Calu3 (cell line): ENCODE results near the gene PRL. TPM values are rescaled to one million over a fixed set of nuclear protein-coding genes. Genes with fewer than 3 reads are reported as not detected.

Source experiments
- BruUV-seq: library from RNA; stranded (reverse); fragments of 400-500 nt; replicated peaks from 2 replicates; lab custom pipeline; 2021; lab: Mats Ljungman, UMichigan
- CTCF ChIA-PET: fragments of 300-600 bp; sonication (Branson Sonifier 250); formaldehyde crosslinking; loops from one replicate; lab custom pipeline; 2022; ENCODE audit warnings: antibody characterized with exemption; lab: Charles Lee
- DNase-seq: peaks from one replicate; pipeline ENCODE4 v3.0.0; 2022
- H3K27ac Mint-ChIP-seq: one replicate; pipeline ENCODE4 v1.8.0; 2022; ENCODE audit warnings: mixed read lengths; ENCODE audit not compliant: unreplicated experiment
- H3K27me3 Mint-ChIP-seq: one replicate; pipeline ENCODE4 v1.8.0; 2022; ENCODE audit warnings: mixed read lengths; ENCODE audit not compliant: unreplicated experiment
- H3K36me3 Mint-ChIP-seq: one replicate; pipeline ENCODE4 v1.8.0; 2022; ENCODE audit warnings: mild to moderate bottlenecking, moderate library complexity, mixed read lengths; ENCODE audit not compliant: insufficient read depth, unreplicated experiment
- H3K4me1 Mint-ChIP-seq: one replicate; pipeline ENCODE4 v1.8.0; 2022; ENCODE audit warnings: mild to moderate bottlenecking, low read depth, mixed read lengths; ENCODE audit not compliant: unreplicated experiment
- H3K4me3 Mint-ChIP-seq: one replicate; pipeline ENCODE4 v1.8.0; 2022; ENCODE audit warnings: mild to moderate bottlenecking, low read depth, moderate library complexity, mixed read lengths; ENCODE audit not compliant: unreplicated experiment
- H3K9me3 Mint-ChIP-seq: one replicate; pipeline ENCODE4 v1.8.0; 2022; ENCODE audit warnings: low read depth, mixed read lengths; ENCODE audit not compliant: unreplicated experiment
- intact Hi-C: fragments of 100-400 bp; cut with micrococcal nuclease; formaldehyde crosslinking; loops from one replicate; pipeline ENCODE4 v1.10.0; 2022; ENCODE audit not compliant: unreplicated experiment
- total RNA-seq: library from RNA; stranded (reverse); gene quantifications from 2 replicates; pipeline ENCODE4 v1.2.3, GENCODE V29; 2022
- TF ChIP-seq, protein P1 (sequence below): fragments of 200-600 bp; IDR thresholded peaks from one replicate; pipeline ENCODE4 v1.8.0; 2022; ENCODE audit warnings: antibody characterized with exemption; ENCODE audit not compliant: unreplicated experiment

Gene PRL
- total RNA-seq, 1 experiment from 2014 or later: not detected

DNA sequence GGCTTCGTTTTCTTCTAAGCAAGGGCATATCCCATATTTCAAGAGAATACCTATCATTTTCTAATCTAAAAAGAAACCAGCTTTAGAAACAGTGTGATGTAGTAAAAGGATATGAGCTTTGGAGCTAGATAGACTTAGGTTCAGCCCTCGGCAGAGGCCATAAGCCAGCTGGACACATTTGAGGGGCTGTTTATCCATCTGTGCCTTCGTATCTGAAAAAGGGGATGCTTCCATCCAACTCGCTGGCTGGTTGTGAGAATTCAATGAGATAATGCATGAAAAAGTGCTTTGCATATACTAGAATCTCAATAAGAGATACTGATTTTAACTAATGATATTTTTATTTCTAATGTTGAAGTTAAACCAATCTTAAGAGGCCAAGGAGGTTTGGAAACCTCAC is 58.0 kb downstream of the PRL start:
- Mint-ChIP-seq H3K27ac (no peak overlapping the region), H3K27me3 (no peaks in the 10 kb centered on the region), H3K4me1 (no peaks in the 10 kb centered on the region), H3K36me3 (no peaks in the 10 kb centered on the region), H3K9me3 (peaks cover 18% of the 10 kb centered on the region), H3K4me3 (no peak overlapping the region)
- intact Hi-C loops: no loop called here
- BruUV-seq: no TSS peak
- TF ChIP-seq, protein P1, sequence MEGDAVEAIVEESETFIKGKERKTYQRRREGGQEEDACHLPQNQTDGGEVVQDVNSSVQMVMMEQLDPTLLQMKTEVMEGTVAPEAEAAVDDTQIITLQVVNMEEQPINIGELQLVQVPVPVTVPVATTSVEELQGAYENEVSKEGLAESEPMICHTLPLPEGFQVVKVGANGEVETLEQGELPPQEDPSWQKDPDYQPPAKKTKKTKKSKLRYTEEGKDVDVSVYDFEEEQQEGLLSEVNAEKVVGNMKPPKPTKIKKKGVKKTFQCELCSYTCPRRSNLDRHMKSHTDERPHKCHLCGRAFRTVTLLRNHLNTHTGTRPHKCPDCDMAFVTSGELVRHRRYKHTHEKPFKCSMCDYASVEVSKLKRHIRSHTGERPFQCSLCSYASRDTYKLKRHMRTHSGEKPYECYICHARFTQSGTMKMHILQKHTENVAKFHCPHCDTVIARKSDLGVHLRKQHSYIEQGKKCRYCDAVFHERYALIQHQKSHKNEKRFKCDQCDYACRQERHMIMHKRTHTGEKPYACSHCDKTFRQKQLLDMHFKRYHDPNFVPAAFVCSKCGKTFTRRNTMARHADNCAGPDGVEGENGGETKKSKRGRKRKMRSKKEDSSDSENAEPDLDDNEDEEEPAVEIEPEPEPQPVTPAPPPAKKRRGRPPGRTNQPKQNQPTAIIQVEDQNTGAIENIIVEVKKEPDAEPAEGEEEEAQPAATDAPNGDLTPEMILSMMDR: no peak
- CTCF ChIA-PET: interaction anchor here (0.6 kb wide), 1 partner anchor 20 kb away, joined by 4 read pairs; no protein-coding TSS in a partner anchor
- DNase-seq: no peak

DNA sequence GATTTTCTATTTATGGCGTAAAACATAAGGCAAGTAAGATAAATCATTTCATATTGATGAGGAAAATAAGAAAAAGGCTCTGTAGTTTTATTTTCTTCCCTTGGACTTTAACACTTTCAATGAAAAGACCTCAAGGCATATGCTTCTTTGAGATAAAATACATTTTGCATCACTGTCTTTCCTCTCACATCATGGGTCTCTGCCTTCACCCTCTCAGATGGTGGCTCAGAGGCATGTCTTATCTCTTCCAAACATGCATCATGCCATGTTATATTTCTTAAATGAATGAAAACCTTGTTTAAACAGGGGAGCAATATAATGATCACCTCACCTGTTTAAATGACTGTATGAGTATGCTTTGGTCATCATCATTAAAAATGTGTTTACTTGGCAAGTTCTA is 59.3 kb downstream of the PRL start:
- peaks cover 14% of the 10 kb centered on the region for H3K9me3 Mint-ChIP-seq
- intact Hi-C loops: no loop called here
- no peaks in the 10 kb centered on the region for H3K36me3 Mint-ChIP-seq
- H3K4me3 Mint-ChIP-seq: no peak overlapping the region
- CTCF ChIA-PET: no interaction called here
- no peak overlapping the region for H3K27ac Mint-ChIP-seq
- no TSS peak for BruUV-seq
- no peaks in the 10 kb centered on the region for H3K4me1 Mint-ChIP-seq
- H3K27me3 Mint-ChIP-seq: no peaks in the 10 kb centered on the region
- TF ChIP-seq, protein P1: no peak
- no peak for DNase-seq
